ENCODE results near the gene A4GALT. TPM values are rescaled to one million over a fixed set of nuclear protein-coding genes. Genes with fewer than 3 reads are reported as not detected.

Gene A4GALT
- total and polyA plus RNA-seq, 10 of the 15 experiments (the other 5 are each of a cell fraction or from before 2014, with no cell fraction given): 0.04 to 3.9 (median 2.3) TPM; not detected in 1

- TF ChIP-seq EGR1 (IDR thresholded peaks at IDR 0.05; ENCODE audit: borderline replicate concordance in 1 of 2, low read depth in 2 of 2, low read length in 2 of 2) (peak; percentile 29 to 99), NFIC (IDR thresholded peaks at IDR 0.05; ENCODE audit: low read depth, low read length) (peak; percentile 92), LARP7 (IDR thresholded peaks at IDR 0.05) (peak; percentile 17; the same call in 1 of the 2 replicates), CHD4 (IDR thresholded peaks at IDR 0.05) (no peak), FOS (IDR thresholded peaks at IDR 0.05; ENCODE audit: borderline replicate concordance, extremely low read depth, insufficient read length) (no peak), SRF (IDR thresholded peaks at IDR 0.05; ENCODE audit: low read depth in 2 of 2, low read length in 2 of 2) (peak in 1 of 2 experiments; percentile 60; a peak in 1 of 4 replicates), ESRRA (IDR thresholded peaks at IDR 0.05; ENCODE audit: low read length) (no peak), SIN3A (IDR thresholded peaks at IDR 0.05; ENCODE audit: low read depth, low read length) (no peak), ZNF24 (IDR thresholded peaks at IDR 0.05) (peak; percentile 44; the same call in 1 of the 2 replicates), CEBPZ (IDR thresholded peaks at IDR 0.05; ENCODE audit: low read depth, low read length) (no peak), ZBED1 (IDR thresholded peaks at IDR 0.05; ENCODE audit: borderline replicate concordance) (peak; percentile 51; the same call in 1 of the 2 replicates), E4F1 (IDR thresholded peaks at IDR 0.05; ENCODE audit: borderline replicate concordance, partially characterized antibody) (no peak), YY1 (IDR thresholded peaks at IDR 0.05; ENCODE audit: low read depth, low read length) (peak; percentile 38), ZNF384 (IDR thresholded peaks at IDR 0.05; ENCODE audit: borderline replicate concordance, low read depth, low read length) (no peak), FOXK2 (IDR thresholded peaks at IDR 0.05) (no peak; the same call in 1 of the 2 replicates), BRCA1 (IDR thresholded peaks at IDR 0.05; ENCODE audit: low read depth, low read length) (no peak), MEF2A (IDR thresholded peaks at IDR 0.05; ENCODE audit: insufficient read depth, low read depth, low read length) (peak; percentile 79), CBX5 (IDR thresholded peaks at IDR 0.05; ENCODE audit: low read depth) (no peak)
- TF ChIP-seq, protein P1, sequence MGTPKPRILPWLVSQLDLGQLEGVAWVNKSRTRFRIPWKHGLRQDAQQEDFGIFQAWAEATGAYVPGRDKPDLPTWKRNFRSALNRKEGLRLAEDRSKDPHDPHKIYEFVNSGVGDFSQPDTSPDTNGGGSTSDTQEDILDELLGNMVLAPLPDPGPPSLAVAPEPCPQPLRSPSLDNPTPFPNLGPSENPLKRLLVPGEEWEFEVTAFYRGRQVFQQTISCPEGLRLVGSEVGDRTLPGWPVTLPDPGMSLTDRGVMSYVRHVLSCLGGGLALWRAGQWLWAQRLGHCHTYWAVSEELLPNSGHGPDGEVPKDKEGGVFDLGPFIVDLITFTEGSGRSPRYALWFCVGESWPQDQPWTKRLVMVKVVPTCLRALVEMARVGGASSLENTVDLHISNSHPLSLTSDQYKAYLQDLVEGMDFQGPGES (IDR thresholded peaks at IDR 0.05): no peak
- TF ChIP-seq, protein P2, sequence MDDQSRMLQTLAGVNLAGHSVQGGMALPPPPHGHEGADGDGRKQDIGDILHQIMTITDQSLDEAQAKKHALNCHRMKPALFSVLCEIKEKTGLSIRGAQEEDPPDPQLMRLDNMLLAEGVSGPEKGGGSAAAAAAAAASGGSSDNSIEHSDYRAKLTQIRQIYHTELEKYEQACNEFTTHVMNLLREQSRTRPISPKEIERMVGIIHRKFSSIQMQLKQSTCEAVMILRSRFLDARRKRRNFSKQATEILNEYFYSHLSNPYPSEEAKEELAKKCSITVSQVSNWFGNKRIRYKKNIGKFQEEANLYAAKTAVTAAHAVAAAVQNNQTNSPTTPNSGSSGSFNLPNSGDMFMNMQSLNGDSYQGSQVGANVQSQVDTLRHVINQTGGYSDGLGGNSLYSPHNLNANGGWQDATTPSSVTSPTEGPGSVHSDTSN (IDR thresholded peaks at IDR 0.05; ENCODE audit: insufficient replicate concordance, low read depth, low read length): peak; percentile 12
Measured at GRCh38 chr22:42769574-42770447, 49.1 kb upstream of the A4GALT start (continued).
